HG02973 (cell line): ENCODE data around the gene MYO5B.

Experiments
- ATAC-seq: cut with Tn5 transposase; IDR thresholded peaks from one replicate; pipeline ENCODE4 v1.9.1; 2021; ENCODE audit warnings: moderate library complexity; ENCODE audit not compliant: unreplicated experiment

Gene MYO5B

DNA sequence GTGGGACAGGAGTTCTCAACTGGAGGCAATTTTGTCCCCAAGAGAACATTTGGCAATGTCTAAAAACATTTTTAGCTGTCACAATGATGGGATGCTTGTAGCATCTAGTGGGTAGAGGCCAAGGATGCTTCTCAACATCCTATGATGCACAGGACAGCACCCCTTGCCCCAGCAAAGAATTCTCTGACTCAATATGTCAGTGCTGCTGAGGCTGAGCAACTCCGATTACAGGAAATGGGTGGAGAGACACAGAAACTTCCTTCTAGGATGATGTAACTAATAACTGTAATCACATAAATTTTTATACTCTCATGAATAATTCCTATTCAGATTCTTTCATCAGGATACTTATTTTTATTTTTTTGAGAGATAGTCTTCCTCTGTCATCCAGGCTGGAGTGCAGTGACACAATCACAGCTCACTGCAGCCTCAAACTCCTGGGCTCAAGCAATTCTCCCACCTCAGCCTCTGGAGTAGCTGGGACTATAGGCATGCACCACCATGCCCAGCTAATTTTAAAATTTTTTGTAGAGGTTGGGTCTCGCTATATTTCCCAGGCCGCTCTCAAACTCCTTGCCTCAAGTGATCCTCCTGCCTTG is 261.3 kb downstream of the MYO5B start:
- no peak for ATAC-seq

DNA sequence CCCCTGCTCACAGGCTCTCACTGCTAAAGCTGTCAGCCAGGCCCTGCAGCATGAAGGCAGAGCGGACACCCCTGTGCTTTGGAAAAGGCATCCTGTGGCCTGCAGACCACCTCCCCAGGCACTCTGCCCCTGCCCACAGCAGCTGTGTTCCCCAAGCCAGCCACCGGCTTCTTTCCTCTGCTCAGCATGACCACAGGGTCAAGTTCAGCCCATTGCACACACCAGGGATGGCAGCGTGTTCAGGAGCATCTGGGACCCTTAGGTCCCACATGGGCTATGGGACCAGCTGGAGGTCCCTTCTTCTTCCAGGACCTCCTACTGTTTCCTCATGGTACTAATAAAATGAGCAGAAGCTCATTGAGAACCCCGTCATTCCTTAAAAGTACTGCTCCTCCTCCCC is 263.2 kb downstream of the MYO5B start:
- ATAC-seq = no peak

DNA sequence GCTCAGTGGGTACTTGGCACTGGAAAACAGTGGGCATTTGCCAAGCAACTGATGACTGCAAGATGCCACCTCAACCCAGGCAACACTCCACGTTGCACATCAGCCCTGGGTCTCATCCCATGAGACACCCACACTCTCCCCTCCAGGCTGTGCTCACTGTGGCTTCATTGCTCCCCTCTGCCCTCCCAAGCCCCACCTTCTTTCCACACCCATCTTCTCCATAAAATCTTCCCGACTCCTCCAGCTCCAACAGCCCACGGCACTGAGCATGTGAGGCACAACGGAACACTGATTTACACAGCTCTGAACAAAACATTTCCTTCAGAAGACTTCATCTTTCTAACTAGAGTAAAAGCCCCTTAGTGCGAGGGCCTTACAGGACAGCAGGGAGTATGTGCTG is 263.8 kb downstream of the MYO5B start:
- ATAC-seq = no peak

DNA sequence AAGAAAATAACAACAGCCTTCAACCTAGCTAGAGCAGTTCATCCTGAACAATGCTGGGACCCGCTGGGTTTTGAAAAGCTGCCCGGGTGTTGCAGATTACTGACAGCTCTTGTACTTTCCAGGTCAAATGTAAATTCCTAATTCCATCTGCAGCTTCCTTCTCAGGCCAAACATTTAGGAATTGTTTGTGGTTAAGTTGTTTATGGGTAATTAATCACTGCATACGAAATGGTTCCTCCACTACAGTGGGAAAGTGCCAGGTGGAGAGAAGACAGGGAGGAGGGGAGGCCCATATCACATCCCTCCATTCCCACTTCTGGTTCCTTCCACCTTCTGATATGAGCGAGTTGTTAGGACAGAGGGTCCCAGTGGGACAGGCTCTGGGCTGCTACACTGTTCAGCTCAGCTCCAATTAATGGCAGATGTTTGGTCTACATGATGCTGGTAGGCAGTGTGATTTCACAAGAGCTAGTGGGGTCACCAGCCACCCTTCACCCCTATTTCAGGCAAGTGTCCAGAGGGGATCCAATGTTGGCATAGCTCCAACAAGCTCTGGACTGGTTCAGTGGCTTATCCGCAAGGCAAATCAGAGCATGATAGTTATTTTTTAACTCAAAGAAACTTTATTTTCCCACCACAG is 268.7 kb downstream of the MYO5B start:
- no peak for ATAC-seq

DNA sequence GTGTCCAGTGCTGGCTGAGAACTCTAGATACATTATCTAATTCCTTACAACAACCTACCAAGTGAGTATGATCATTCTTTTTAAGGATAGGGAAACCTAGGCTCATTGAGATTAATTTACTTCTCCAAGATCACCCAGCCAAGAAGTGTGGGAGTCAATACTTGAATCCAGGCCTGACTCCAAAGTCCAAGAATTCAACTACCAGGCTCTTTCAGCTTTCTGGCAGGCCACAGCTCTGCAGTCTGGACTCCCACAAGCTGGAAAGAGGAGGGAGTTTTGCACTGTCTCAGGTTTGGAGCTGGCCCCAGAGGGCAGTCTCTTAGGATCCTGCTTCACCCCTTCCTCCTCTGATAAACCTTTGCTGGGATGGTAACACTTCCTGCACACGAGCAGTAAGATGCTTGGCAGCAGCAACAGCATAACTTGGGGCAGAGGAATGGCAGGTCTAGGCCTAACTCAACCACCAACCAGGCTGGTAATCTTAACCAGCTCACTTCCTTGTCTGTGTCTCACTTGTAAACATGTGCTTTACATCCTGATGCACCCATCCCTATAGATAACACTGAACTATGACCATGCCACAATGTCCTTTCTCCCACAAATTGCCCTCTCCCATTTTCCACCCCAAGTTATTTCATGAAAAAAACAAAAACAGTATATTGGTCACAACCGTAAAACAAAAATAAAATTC is 270.5 kb downstream of the MYO5B start:
- no peak for ATAC-seq

DNA sequence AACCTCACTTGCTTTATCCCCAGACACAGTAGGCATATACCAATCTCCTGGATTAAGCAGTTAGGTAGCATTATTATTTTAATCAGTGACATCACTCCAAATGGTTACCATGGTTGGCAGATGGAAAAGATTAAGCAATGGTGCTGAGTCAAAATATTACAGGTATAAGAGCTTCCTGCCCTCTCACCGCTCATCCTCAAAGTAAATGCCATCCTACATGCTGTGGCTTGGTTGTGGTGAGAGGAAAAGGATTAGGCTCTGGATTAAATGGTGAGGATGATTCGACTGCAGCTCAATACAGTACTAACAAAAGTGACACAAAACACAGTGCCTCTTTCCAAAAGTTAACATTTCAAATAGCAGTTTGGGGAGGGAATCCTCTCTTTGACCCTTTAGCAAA is 272.7 kb downstream of the MYO5B start:
- ATAC-seq = no peak

DNA sequence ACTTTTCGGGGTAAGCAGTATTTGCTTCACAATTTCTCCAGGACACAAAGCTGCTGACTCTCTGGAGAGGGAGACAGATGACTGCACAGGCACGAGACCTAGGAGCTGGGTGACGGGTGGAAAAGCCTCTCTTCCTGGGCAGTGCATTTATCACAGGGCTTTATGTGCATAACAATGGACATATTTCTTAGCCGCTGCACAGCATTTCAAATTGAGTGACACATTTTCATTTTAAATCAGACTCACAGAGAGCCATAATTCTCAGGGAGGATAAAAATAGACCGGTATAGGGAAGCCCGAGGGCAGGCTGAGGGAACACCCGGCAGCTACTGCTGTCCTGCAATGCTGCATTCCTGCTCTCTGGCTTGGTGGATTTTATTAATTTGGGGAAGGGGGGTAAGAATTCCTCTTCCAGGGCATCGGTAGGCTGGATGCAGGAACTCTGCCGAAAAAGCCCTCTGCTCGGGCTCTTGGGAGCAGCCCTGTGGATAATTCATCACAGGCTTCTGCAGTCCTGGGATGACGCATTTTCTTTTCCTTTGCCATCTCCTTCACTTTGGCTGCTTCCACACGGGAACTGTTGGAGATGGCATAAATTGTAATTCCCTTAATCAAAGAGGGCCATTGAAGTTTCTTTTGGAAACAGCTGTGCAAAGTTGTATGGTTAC is 273.5 kb downstream of the MYO5B start:
- ATAC-seq = no peak

DNA sequence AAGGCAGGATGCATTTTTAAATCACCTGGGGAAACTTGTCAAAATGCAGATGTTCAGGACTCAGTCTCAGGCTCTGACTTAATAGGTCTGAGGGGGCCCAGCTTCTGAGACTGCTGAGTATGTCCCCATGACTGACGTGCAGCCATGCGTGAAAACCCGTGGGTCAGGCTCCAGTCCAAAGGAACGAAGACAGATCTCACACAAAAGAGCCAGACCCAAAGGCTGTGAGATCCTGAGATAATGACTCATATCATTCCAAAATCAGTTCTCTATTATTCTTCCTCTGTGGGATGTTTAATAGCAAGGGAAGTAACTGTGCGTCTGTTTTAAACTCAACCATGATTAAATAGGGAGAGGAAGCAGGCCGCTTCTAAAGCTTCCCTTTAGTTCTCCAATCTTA is 274.2 kb downstream of the MYO5B start:
- no peak for ATAC-seq

DNA sequence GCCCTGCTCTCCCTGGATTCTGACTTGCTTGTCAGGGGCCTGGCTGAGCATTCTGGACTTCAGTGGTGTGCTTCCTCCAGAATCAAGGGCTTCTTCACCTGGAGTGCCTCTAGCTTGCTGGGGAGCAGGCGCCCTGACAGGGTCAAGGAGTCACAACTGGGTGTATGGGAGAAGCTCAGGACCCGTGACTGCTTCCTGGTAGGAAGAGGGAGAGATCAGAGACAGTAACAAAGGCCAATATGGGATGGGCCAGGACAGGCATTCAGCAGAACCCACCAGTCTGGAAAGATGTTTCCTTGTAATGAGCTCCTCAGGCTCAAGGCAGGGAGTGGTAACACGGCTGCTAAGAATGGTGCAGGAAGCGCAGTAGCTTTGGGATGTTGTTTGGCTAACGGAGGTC is 277.2 kb downstream of the MYO5B start:
- ATAC-seq = no peak

DNA sequence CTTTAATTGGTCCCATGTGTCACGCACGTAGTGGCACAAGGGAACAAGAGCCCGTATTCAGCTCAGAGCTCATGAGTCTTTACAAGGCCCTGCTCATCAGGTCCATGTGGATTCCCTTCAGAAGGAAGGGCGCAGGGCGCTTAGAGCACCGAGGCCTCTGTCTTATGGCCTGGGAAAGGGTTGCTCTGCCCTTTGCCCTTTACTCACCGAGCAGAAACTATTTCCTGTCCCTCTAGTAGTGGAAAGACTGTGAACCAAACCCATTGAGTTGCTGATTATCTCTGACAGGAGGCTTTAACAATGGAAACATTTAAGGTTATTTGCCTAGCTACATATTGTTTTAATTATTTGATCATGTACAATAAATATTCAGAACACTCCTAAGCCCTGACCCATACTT is 279.6 kb downstream of the MYO5B start:
- no peak for ATAC-seq

DNA sequence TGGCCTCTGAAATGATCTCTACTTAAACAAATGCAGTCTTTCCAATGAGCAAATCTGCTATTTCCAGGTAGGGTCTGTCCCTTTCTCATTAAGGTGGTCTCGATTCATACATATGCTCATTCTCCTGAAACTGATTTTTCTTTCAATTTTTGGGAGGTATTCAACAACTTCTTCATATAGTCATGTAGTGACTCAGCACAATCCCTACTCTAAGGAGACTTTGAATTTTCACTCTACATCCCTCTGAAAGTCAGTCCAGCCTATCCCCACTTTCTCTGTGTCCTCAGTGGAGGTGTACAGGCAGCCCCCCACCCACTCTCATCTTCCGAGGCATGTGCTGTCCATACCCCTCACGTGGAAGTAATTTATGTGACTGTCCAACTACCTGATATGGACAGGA is 281.7 kb downstream of the MYO5B start:
- no peak for ATAC-seq

DNA sequence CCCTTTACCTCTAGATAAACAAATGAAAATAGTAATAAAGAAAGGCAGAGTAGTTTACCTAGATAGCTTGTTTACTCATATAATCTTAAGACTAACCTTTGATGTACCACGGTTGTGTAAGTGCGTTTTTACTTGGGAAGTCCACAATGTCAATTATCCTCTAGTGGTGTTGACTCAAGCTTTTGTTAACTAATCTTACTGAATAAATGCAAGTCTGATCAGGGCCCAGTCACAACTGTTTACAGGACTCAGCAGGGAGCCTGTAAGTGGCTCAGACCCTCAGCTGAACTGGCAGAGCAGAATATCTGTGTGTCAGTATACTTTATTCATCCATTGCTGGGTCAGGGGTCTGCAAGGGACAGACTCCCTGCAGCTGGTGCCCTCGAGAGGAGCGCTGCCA is 283.5 kb downstream of the MYO5B start:
- ATAC-seq = no peak

DNA sequence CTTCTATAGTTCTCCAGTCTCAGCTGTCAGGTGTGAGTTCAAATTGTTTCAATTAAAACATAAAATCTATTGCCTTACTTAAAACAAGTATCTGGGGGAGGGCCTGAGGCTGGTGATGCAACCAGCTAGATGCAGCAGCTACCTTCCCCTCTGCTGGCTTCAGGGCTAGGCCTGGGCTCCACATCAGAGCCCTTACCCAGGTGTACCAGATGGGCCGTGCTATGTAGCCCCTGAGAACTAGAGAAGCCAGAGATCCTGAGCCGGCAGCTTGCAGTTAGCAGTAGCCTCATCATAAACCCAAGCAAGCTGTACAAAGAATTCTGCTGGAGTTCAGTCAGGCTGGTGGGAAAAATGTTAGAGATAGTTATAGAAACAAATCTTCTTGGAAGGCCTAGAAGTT is 284.0 kb downstream of the MYO5B start:
- ATAC-seq = no peak

DNA sequence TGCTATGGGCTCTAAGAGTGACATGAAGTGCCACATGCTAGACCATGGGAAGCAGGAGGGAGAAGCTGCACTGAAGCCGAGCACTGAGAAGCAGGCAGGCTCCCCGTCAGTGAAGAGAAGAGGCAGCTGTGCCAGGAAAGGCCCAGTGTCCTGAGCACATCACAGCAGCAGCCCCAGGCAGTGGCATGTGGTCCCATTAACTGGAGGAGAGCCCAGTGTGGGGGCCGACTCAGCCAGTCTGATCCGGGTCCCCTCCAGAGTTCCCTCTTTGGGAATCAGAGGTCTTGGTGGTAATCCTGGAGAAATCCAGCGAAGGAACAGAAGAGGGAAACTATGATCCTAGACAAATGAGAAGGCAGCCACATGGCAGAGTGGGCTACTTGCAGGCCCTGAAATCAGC is 284.9 kb downstream of the MYO5B start:
- no peak for ATAC-seq

DNA sequence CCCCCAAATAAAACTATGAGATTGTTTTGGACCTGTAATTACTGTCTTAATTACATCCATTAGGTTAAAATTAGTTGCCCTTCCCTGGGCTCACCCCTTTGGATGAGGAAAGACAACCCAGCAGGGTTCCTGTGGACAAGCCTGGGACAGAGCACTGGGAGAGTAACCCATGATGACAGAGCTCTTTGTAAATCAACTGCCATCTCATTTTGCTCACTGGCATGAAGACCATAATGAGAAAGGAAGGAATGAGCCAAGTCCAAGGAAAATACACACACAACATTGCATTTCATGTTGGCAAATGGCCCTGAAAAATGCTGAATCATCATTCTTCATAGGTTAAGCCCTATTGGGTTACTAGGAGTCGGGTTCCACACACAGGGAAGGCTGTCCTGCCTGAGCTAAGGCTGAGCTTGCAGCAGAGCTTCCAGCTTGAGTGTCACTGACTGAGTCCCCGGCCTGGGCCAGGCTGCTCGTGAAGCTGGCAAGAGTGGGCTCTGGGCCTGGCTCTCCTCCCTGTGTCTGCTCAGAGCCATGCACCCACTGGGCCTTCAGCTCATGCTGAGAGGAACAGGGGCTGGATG is 287.5 kb downstream of the MYO5B start:
- ATAC-seq = no peak

DNA sequence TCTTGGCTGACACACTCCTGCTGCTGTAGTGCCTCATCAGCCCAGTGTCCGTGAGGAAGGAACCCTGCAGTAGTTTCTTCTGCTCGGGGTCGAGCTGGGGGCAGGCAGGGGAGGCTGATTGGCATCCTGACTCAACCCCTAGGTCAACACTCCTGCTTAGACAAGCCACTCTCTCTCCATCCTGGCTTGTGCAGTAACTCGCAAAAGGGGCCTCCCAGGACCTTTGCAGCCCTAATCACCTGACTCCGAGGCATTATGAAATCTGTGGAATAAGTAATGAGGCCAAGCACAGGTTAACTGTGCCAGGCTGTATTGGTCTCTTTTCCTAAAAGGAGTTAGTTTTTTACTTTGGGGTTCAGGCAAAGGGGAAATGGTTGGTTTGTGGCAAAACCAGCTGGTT is 289.2 kb downstream of the MYO5B start:
- ATAC-seq = no peak

DNA sequence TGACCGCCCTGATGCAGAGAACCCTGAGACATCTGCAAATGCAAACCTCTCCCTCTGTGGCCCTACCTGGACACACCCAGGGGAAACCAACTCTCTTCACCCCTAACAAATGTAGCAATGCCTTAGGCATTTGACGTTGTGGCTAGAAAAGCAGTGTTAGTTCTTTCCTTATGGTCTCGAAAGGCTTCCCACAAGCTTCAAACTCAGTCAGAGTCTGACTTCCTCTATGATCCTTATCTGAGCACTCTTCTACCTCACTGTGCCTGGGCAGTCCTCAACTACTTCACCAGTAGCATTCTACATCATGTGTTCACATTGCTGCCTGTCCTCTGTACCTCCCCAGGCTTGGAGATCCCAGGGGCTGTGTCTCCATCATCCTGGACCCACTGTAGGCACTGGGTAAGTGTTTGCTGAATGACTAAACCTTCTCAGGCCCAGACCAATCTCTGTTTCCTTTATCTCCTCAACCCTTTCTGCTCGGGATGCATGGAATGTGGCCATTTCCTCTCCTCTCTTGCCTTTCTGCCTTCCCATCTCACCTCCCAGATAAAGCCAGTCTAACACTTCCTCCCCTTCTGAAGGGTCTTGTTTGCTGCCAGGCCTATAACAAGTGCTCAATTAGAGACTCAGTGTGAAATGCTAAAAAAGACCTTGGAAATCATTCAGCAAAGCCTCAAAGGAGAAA is 289.9 kb downstream of the MYO5B start:
- ATAC-seq = no peak

DNA sequence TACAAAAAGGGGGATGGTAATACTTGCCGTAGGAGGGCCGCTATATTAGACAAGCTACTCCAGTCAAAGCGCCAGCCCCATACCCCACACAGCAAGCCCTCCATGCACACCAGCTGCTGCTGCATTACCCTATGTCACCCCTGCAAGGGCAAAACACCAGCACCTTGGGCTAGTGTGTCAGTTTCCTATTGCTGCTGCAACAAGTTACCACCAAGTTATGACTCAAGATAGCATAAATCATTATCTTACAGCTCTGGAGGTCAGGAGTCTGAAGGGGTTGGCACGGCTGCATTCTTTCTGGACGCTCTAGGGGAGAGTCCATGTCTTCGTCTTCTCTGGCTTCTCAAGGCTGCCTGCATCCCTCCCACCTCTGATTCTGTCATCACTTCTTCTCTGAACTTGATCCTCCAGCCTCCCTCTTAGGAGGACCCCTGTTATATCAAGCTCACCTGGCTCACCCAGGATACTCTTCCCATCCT is 293.0 kb downstream of the MYO5B start:
- ATAC-seq = no peak

DNA sequence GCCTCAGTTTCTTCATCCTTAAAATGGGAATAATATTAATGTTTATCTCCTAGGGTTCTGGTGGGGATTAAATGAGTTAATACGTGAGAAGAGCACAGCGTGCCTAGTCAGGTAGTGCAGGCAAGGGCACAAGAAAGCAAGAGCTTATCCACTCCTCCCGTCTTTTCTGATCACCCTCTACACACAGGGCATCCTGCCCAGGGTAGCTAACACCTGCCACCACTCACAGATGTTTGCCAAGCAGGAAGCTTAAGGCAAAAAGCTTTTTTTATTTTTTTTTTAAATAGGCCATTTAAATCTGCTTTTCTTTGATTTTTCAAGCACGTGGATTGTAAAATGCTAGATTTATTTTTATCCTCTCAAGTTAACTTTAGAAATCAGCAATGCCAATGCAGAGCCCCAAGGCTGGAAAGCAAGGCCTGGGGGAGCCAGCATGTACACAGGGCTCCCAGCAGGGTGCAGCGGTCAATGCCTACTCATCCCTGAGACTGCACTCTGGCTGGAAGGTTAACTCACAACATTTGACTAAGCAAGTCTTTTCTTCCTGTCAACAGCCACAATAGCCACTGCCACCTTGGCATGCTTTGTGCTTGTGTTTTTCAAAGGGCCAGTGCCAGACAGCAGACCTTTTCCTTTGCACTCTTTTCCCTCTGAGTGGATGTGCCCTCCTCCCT is 295.2 kb downstream of the MYO5B start:
- no peak for ATAC-seq

DNA sequence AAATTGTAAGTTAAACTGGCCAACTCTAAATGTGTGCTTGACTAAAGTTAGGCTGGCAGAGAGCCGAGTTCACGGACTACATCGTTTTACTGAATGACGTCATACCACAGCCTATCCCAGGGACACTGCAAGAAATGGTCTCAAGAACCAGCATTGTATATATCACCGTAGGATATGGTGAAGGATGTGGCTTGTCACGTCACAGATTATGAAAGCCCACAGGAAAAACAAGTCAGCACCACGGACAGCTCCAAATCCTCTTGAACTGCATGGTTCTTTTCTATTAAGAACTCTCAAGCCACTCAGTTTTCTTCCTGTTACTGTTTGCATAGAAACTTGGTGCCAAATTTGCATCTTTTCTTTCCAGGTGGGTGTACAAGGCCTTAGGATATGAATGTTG is 296.5 kb downstream of the MYO5B start:
- ATAC-seq = no peak
